Hematopoietic multipotent progenitor cell treated with erythropoietin and hydrocortisone succinate and interleukin-3 and kit ligand, for 8 days (in vitro differentiated cells): ENCODE measurements around the gene UBA1.

Experiments
- DNase-seq: peaks from one replicate; pipeline ENCODE4 v3.0.0-alpha.2; 2015

UBA1 gene

GRCh38 chrX:47215291-47215900, 21.8 kb downstream of the UBA1 start:
- no peak for DNase-seq

GRCh38 chrX:47216393-47216925, 22.8 kb downstream of the UBA1 start:
- no peak for DNase-seq

GRCh38 chrX:47217121-47217851, 23.7 kb downstream of the UBA1 start:
- peak; percentile 32 for DNase-seq

- DNase-seq = peak; percentile 96
These were observed 24.2 kb downstream of the UBA1 start for GRCh38 chrX:47217852-47218279.

GRCh38 chrX:47218280-47218919, 24.8 kb downstream of the UBA1 start, which contains the start of gene CDK16:
CDK16 (plus strand) TSS chrX:47218681; CDS start chrX:47223558, 4,877 bp downstream.
- peak; percentile 79 for DNase-seq

- DNase-seq = peak; percentile 59
These were observed 25.5 kb downstream of the UBA1 start for GRCh38 chrX:47218920-47219815.

GRCh38 chrX:47221756-47222155, 28.1 kb downstream of the UBA1 start:
- no peak for DNase-seq

- no peak for DNase-seq
These were observed 29.2 kb downstream of the UBA1 start for GRCh38 chrX:47222751-47223350.

GRCh38 chrX:47223476-47224250, 30.0 kb downstream of the UBA1 start:
- DNase-seq = no peak

GRCh38 chrX:47224266-47224895, 30.8 kb downstream of the UBA1 start:
- no peak for DNase-seq

GRCh38 chrX:47224896-47225290, 31.3 kb downstream of the UBA1 start:
- DNase-seq = no peak

- no peak for DNase-seq
These were observed 32.4 kb downstream of the UBA1 start for GRCh38 chrX:47226071-47226470.

- no peak for DNase-seq
These were observed 33.1 kb downstream of the UBA1 start for GRCh38 chrX:47226531-47227333.

GRCh38 chrX:47227334-47227583, 33.6 kb downstream of the UBA1 start:
- no peak for DNase-seq

GRCh38 chrX:47228550-47229270, 35.1 kb downstream of the UBA1 start:
- no peak for DNase-seq

GRCh38 chrX:47229427-47229826, 35.8 kb downstream of the UBA1 start:
- no peak for DNase-seq

- DNase-seq = no peak
These were observed 36.7 kb downstream of the UBA1 start for GRCh38 chrX:47230136-47230868.

- DNase-seq = no peak
These were observed 37.5 kb downstream of the UBA1 start for GRCh38 chrX:47231167-47231566.
